Hippocampal formation (tissue), 2 donors: Measurements from ENCODE around the gene LIN9.
"Not testable (repeated sequence)": the region's sequence is repeated elsewhere in the genome, so short reads cannot be mapped to it uniquely, and the experiment has no call there.

Experiments
- DNase-seq, 2 donors: peaks; one replicate each; lab custom pipeline; 2025; lab: John Stamatoyannopoulos, UW

The LIN9 gene

GRCh38 chr1:226211181-226211821 lies 97.7 kb downstream of the LIN9 start:
- DNase-seq: no peak

GRCh38 chr1:226210571-226211176 lies 98.3 kb downstream of the LIN9 start:
- DNase-seq: no peak

GRCh38 chr1:226209307-226210059 lies 99.5 kb downstream of the LIN9 start:
- DNase-seq: no peak

GRCh38 chr1:226207048-226207447 lies 101.9 kb downstream of the LIN9 start:
- no peak for DNase-seq

- no peak for DNase-seq
These were observed 104.8 kb downstream of the LIN9 start for GRCh38 chr1:226204198-226204597.

- DNase-seq: no peak
These were observed 105.3 kb downstream of the LIN9 start for GRCh38 chr1:226203655-226204054.

GRCh38 chr1:226203240-226203639 lies 105.7 kb downstream of the LIN9 start:
- DNase-seq: no peak

- not testable (repeated sequence) for DNase-seq
These were observed 106.3 kb downstream of the LIN9 start for GRCh38 chr1:226202666-226203065.

- DNase-seq: no peak
These were observed 106.7 kb downstream of the LIN9 start for GRCh38 chr1:226202246-226202645.

- no peak for DNase-seq
These were observed 107.9 kb downstream of the LIN9 start for GRCh38 chr1:226201029-226201593.

- DNase-seq: no peak
These were observed 109.0 kb downstream of the LIN9 start for GRCh38 chr1:226199971-226200370.

GRCh38 chr1:226195144-226195543 lies 113.8 kb downstream of the LIN9 start:
- no peak for DNase-seq

GRCh38 chr1:226187380-226187779 lies 121.6 kb downstream of the LIN9 start:
- DNase-seq: no peak

- no peak for DNase-seq
These were observed 122.0 kb downstream of the LIN9 start for GRCh38 chr1:226187019-226187322.

GRCh38 chr1:226186124-226187018 lies 122.6 kb downstream of the LIN9 start, which contains the start of gene ACBD3:
TSS of gene ACBD3 (minus strand) at chr1:226186741. CDS start at chr1:226186675, 66 bp downstream.
- peak; percentile 83 to 85 for DNase-seq

GRCh38 chr1:226185141-226186036 lies 123.6 kb downstream of the LIN9 start:
- no peak for DNase-seq

- no peak for DNase-seq
These were observed 126.8 kb downstream of the LIN9 start for GRCh38 chr1:226181996-226182714.
